ENCODE results near the gene SGSM1. TPM values are rescaled to one million over a fixed set of nuclear protein-coding genes. Genes with fewer than 3 reads are reported as not detected.

SGSM1 gene
- total and polyA plus RNA-seq, 9 of the 15 experiments (the other 6 are each of a cell fraction or from before 2014, with no cell fraction given): not detected

DNA sequence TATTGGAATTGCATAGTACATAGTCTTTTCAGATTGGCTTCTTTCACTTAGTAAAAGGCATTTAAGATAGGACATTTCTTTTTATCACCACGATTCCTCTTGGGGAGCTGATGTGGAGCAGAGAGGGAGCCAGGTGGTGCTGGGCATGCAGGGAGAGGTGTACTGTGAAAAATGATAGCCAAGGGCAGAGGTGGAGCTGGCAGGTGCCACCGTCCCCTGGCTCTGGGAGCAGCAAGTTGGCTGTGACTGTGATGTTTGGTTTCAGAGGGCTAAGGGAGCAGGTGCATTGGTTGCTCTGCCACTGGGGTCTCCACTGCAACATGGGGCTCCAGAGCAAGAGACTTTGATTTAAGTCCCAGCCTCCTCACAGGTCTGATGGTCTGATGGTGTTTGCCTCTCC lies 16.5 kb downstream of the SGSM1 start:
- Histone ChIP-seq H3K4me3 (no peak overlapping the region), H3K36me3 (ENCODE audit: control insufficient read depth, insufficient read depth, low read length) (no peaks in the 10 kb centered on the region), H3K9me3 (replicated peaks; ENCODE audit: control insufficient read depth, insufficient read depth, low read depth, low read length) (no peaks in the 10 kb centered on the region), H3K79me2 (ENCODE audit: control insufficient read depth, insufficient read depth, low read length) (no peaks in the 10 kb centered on the region), H3K9me1 (ENCODE audit: control insufficient read depth, insufficient read depth, low read length) (no peaks in the 10 kb centered on the region), H3K27ac (ENCODE audit: extremely low read depth, low read depth, low read length) (no peak overlapping the region), H2AFZ (ENCODE audit: low read depth, low read length) (no peak overlapping the region), H4K20me1 (replicated peaks; ENCODE audit: control insufficient read depth, insufficient read depth, low read length) (no peaks in the 10 kb centered on the region), H3K27me3 (ENCODE audit: control insufficient read depth in 2 of 2, insufficient read depth in 2 of 2, low read length in 2 of 2) (peaks cover 0 to 27% of the 10 kb centered on the region in 2 experiments; a peak in 2 of 5 replicates), H3K4me1 (replicated peaks in 1 of 2; ENCODE audit: control insufficient read depth in 2 of 2, insufficient read depth in 2 of 2, low read length in 2 of 2) (no peaks in the 10 kb centered on the region), H3K9ac (ENCODE audit: insufficient read depth in 1 of 2, low read depth in 2 of 2, low read length in 2 of 2) (no peak overlapping the region), H3K4me2 (ENCODE audit: insufficient read depth, low read length) (no peak overlapping the region)
- 0% methylated on average over 2 of the region's 2 CpGs for WGBS (ENCODE audit: insufficient coverage, low coverage, missing lambda C conversion rate)
- ChIA-PET POLR2A (no interaction called here), CTCF (ENCODE audit: low intra/inter-chr PET ratio) (no interaction called here)
- in situ Hi-C loops (cut with MboI) (no loop called here), intact Hi-C loops (cut with micrococcal nuclease) (no loop called here)
- BruUV-seq (replicated peaks): no TSS peak
- DNase-seq (ENCODE audit: extremely low read depth in 1 of 4, low spot score in 3 of 4): no peak
- no peak for ATAC-seq
- TF ChIP-seq ESRRA (IDR thresholded peaks at IDR 0.05; ENCODE audit: borderline replicate concordance, low read depth) (no peak), POLR2H (tag; IDR thresholded peaks at IDR 0.05; ENCODE audit: low read depth) (no peak), ZNF274 (IDR thresholded peaks at IDR 0.05; ENCODE audit: borderline replicate concordance, low read depth, low read length) (no peak), PURB (CRISPR knock-in tag; IDR thresholded peaks at IDR 0.05; ENCODE audit: low read depth) (no peak), PRMT5 (CRISPR knock-in tag; IDR thresholded peaks at IDR 0.05) (no peak), ZNF644 (tag; IDR thresholded peaks at IDR 0.05; ENCODE audit: low read depth) (no peak), USF1 (CRISPR knock-in tag; IDR thresholded peaks at IDR 0.05) (no peak), MAFF (IDR thresholded peaks at IDR 0.05; ENCODE audit: low read length) (no peak), CHD4 (IDR thresholded peaks at IDR 0.05; ENCODE audit: insufficient read depth, insufficient replicate concordance, low read depth, low read length, poor library complexity, severe bottlenecking) (no peak), TAF7 (tag; IDR thresholded peaks at IDR 0.05) (no peak), POLR3A (IDR thresholded peaks at IDR 0.05; ENCODE audit: borderline replicate concordance, extremely low read depth, insufficient read depth, insufficient read length) (no peak)
- TF ChIP-seq, protein P1, sequence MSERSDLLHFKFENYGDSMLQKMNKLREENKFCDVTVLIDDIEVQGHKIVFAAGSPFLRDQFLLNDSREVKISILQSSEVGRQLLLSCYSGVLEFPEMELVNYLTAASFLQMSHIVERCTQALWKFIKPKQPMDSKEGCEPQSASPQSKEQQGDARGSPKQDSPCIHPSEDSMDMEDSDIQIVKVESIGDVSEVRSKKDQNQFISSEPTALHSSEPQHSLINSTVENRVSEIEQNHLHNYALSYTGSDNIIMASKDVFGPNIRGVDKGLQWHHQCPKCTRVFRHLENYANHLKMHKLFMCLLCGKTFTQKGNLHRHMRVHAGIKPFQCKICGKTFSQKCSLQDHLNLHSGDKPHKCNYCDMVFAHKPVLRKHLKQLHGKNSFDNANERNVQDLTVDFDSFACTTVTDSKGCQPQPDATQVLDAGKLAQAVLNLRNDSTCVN (CRISPR knock-in tag; IDR thresholded peaks at IDR 0.05): no peak
- no peak for FAIRE-seq
